Suprapubic skin (tissue), 4 donors: ENCODE measurements around the gene NNAT. TPM values are rescaled to one million over a fixed set of nuclear protein-coding genes. Genes with fewer than 3 reads are reported as not detected.

Experiments
- DNase-seq, 2 donors: peaks; one replicate each; pipeline ENCODE4 v3.0.0-alpha.2; 2019; ENCODE audit warnings: low spot score in 2 of 2
- H3K27ac ChIP-seq: fragments of 200-600 bp; sonication (generic); one replicate; pipeline ENCODE4 v1.5.1; 2019
- H3K27me3 ChIP-seq: fragments of 200-600 bp; sonication (generic); one replicate; pipeline ENCODE4 v1.5.1; 2019
- H3K36me3 ChIP-seq: fragments of 200-600 bp; sonication (generic); one replicate; pipeline ENCODE4 v1.5.1; 2019
- H3K4me1 ChIP-seq: fragments of 200-600 bp; sonication (generic); one replicate; pipeline ENCODE4 v1.5.1; 2019
- H3K4me3 ChIP-seq: fragments of 200-600 bp; sonication (generic); one replicate; pipeline ENCODE4 v1.5.1; 2019; ENCODE audit warnings: mild to moderate bottlenecking
- H3K9me3 ChIP-seq: fragments of 200-600 bp; sonication (generic); one replicate; pipeline ENCODE4 v1.5.1; 2019
- CTCF ChIP-seq, 2 donors: fragments of 200-600 bp in 1 of 2; fragments of 450-650 bp in 1 of 2; sonication (generic) in 1 of 2; IDR thresholded peaks; one replicate each; pipeline ENCODE4 v1.5.1; 2016 to 2019; ENCODE audit warnings: antibody characterized with exemption in 2 of 2, mild to moderate bottlenecking in 1 of 2, moderate library complexity in 1 of 2
- EP300 ChIP-seq: sonication (generic); formaldehyde crosslinking; IDR thresholded peaks from one replicate; pipeline ENCODE4 v1.6.1; 2017; ENCODE audit warnings: antibody characterized with exemption
- POLR2A ChIP-seq, 2 donors: fragments of 450-650 bp; IDR thresholded peaks; one replicate each; pipeline ENCODE4 v1.6.1; 2017; ENCODE audit warnings: antibody characterized with exemption in 2 of 2, mild to moderate bottlenecking in 2 of 2, moderate library complexity in 2 of 2
- POLR2AphosphoS5 ChIP-seq, 3 donors: sonication (generic); formaldehyde crosslinking; IDR thresholded peaks; one replicate each; pipeline ENCODE4 v1.6.1; 2017; ENCODE audit warnings: antibody characterized with exemption in 3 of 3
- WGBS: methylation state at CpG from one replicate; pipeline ENCODE4 v1.1.5; 2018; 5-methylcytosine and 5-hydroxymethylcytosine counted together
- total RNA-seq, 4 donors: library from RNA; depleted of rRNA; stranded (reverse); fragments of >200 nt; gene quantifications; one replicate each; pipeline ENCODE4 v1.1.0, GENCODE V29; 2016

NNAT gene
- total RNA-seq, 4 donors from 2014 or later: 3.0 to 15.2 (median 6.2) TPM

GRCh38 chr20:37529214-37529967 lies 8.3 kb downstream of the NNAT start:
- H3K36me3 ChIP-seq: no peaks in the 10 kb centered on the region
- H3K27ac ChIP-seq: no peak overlapping the region
- H3K27me3 ChIP-seq: no peaks in the 10 kb centered on the region
- no peak overlapping the region for H3K4me3 ChIP-seq
- 74% methylated on average over 8 of the region's 8 CpGs for WGBS
- peaks cover 40% of the 10 kb centered on the region for H3K4me1 ChIP-seq
- TF ChIP-seq EP300 (no peak), CTCF (IDR thresholded peaks at IDR 0.05) (no peak), POLR2AphosphoS5 (IDR thresholded peaks at IDR 0.05) (no peak), POLR2A (IDR thresholded peaks at IDR 0.05) (no peak)
- H3K9me3 ChIP-seq: no peaks in the 10 kb centered on the region
- peak in 1 of 2 donors; percentile 40 for DNase-seq

- no peak overlapping the region for H3K27ac ChIP-seq
- DNase-seq: peak in 1 of 2 donors; percentile 66
- 78% methylated on average over 10 of the region's 10 CpGs for WGBS
- H3K4me3 ChIP-seq: no peak overlapping the region
- H3K36me3 ChIP-seq: no peaks in the 10 kb centered on the region
- no peak for TF ChIP-seq POLR2AphosphoS5 (IDR thresholded peaks at IDR 0.05)
- TF ChIP-seq CTCF (IDR thresholded peaks at IDR 0.05): no peak
- TF ChIP-seq POLR2A (IDR thresholded peaks at IDR 0.05): no peak
- TF ChIP-seq EP300: no peak
- H3K9me3 ChIP-seq: no peaks in the 10 kb centered on the region
- H3K4me1 ChIP-seq: peaks cover 36% of the 10 kb centered on the region
- no peaks in the 10 kb centered on the region for H3K27me3 ChIP-seq
Measured at GRCh38 chr20:37529968-37530600, 9.0 kb downstream of the NNAT start.

GRCh38 chr20:37530696-37531095 lies 9.6 kb downstream of the NNAT start:
- no peaks in the 10 kb centered on the region for H3K9me3 ChIP-seq
- TF ChIP-seq POLR2AphosphoS5 (IDR thresholded peaks at IDR 0.05) (no peak), POLR2A (IDR thresholded peaks at IDR 0.05) (no peak), CTCF (IDR thresholded peaks at IDR 0.05) (no peak), EP300 (no peak)
- no peaks in the 10 kb centered on the region for H3K36me3 ChIP-seq
- no peak overlapping the region for H3K27ac ChIP-seq
- peaks cover 30% of the 10 kb centered on the region for H3K4me1 ChIP-seq
- no peak for DNase-seq
- no peaks in the 10 kb centered on the region for H3K27me3 ChIP-seq
- no peak overlapping the region for H3K4me3 ChIP-seq
- WGBS: 80% methylated on average over 2 of the region's 2 CpGs

- Histone ChIP-seq H3K4me1 (peaks cover 19% of the 10 kb centered on the region), H3K27me3 (no peaks in the 10 kb centered on the region), H3K4me3 (no peak overlapping the region), H3K27ac (no peak overlapping the region), H3K36me3 (no peaks in the 10 kb centered on the region), H3K9me3 (no peaks in the 10 kb centered on the region)
- TF ChIP-seq POLR2A (IDR thresholded peaks at IDR 0.05): no peak
- no peak for TF ChIP-seq POLR2AphosphoS5 (IDR thresholded peaks at IDR 0.05)
- no peak for TF ChIP-seq CTCF (IDR thresholded peaks at IDR 0.05)
- no peak for TF ChIP-seq EP300
- DNase-seq: peak in 1 of 2 donors; percentile 34
- WGBS: 88% methylated on average over 3 of the region's 3 CpGs
Measured at GRCh38 chr20:37531856-37532255, 10.8 kb downstream of the NNAT start.

GRCh38 chr20:37533154-37533715 lies 12.2 kb downstream of the NNAT start:
- Histone ChIP-seq H3K9me3 (no peaks in the 10 kb centered on the region), H3K4me1 (peaks cover 16% of the 10 kb centered on the region), H3K27ac (no peak overlapping the region), H3K4me3 (no peak overlapping the region), H3K36me3 (no peaks in the 10 kb centered on the region), H3K27me3 (no peaks in the 10 kb centered on the region)
- 85% methylated on average over 2 of the region's 2 CpGs for WGBS
- TF ChIP-seq EP300: no peak
- no peak for TF ChIP-seq POLR2A (IDR thresholded peaks at IDR 0.05)
- TF ChIP-seq POLR2AphosphoS5 (IDR thresholded peaks at IDR 0.05): no peak
- no peak for TF ChIP-seq CTCF (IDR thresholded peaks at IDR 0.05)
- no peak for DNase-seq
